T-helper 17 cell (primary cell): ENCODE data around the gene TRAPPC14. TPM values are rescaled to one million over a fixed set of nuclear protein-coding genes. Genes with fewer than 3 reads are reported as not detected.

Source experiments
- ATAC-seq: fragments of 150-1000 bp; cut with Tn5 transposase; 2 replicates; pipeline ENCODE4 v1.10.0; 2021; ENCODE audit warnings: mild to moderate bottlenecking, moderate library complexity
- DNase-seq, 3 donors: peaks; one replicate each; pipeline versions ENCODE4 v3.0.0 to v3.0.0-alpha.2; 2020 to 2021
- H3K9me3 ChIP-seq: one replicate; pipeline ENCODE4 v1.7.0; 2013; ENCODE audit warnings: low read length, mild to moderate bottlenecking; ENCODE audit not compliant: control insufficient read depth, poor library complexity, severe bottlenecking
- H3K27ac Mint-ChIP-seq: one replicate; pipeline ENCODE4 v1.8.0; 2022; ENCODE audit warnings: mild to moderate bottlenecking, moderate library complexity, mixed read lengths
- H3K27me3 Mint-ChIP-seq: one replicate; pipeline ENCODE4 v1.8.0; 2022; ENCODE audit warnings: mixed read lengths
- H3K36me3 Mint-ChIP-seq: one replicate; pipeline ENCODE4 v1.8.0; 2022; ENCODE audit warnings: low read depth, mixed read lengths
- H3K4me1 Mint-ChIP-seq: one replicate; pipeline ENCODE4 v1.8.0; 2022; ENCODE audit warnings: mild to moderate bottlenecking, mixed read lengths
- H3K4me3 Mint-ChIP-seq: one replicate; pipeline ENCODE4 v1.8.0; 2022; ENCODE audit warnings: mild to moderate bottlenecking, moderate library complexity, mixed read lengths
- total RNA-seq, 4 donors: library from RNA in 2 of 4; stranded (reverse) in 2 of 4; gene quantifications; one replicate each; pipeline ENCODE4 v1.2.3 and lab custom pipeline; 2022 to 2026

Gene TRAPPC14
- total RNA-seq, 2 donors from 2014 or later: 45.8 to 46.9 TPM

- Mint-ChIP-seq H3K27ac (peak overlapping the region; percentile 92), H3K27me3 (peaks cover 10% of the 10 kb centered on the region), H3K4me1 (peaks cover 56% of the 10 kb centered on the region), H3K4me3 (peak overlapping the region; percentile 94), H3K36me3 (peaks cover 5% of the 10 kb centered on the region)
- H3K9me3 ChIP-seq: no peaks in the 10 kb centered on the region
- DNase-seq (no peak), ATAC-seq (peak; percentile 10)
Observed at GRCh38 chr7:100167912-100168323, 9.4 kb upstream of the TRAPPC14 start.

GRCh38 chr7:100166970-100167911, 8.7 kb upstream of the TRAPPC14 start:
- Mint-ChIP-seq H3K4me1 (peaks cover 59% of the 10 kb centered on the region), H3K27ac (peak overlapping the region; percentile 92), H3K27me3 (peaks cover 10% of the 10 kb centered on the region), H3K4me3 (peak overlapping the region; percentile 94), H3K36me3 (peaks cover 5% of the 10 kb centered on the region)
- ATAC-seq: no peak
- DNase-seq: no peak
- no peaks in the 10 kb centered on the region for H3K9me3 ChIP-seq

GRCh38 chr7:100166317-100166940, 7.9 kb upstream of the TRAPPC14 start:
- peak overlapping the region; percentile 94 for H3K4me3 Mint-ChIP-seq
- H3K27ac Mint-ChIP-seq: peak overlapping the region; percentile 92
- H3K27me3 Mint-ChIP-seq: peaks cover 10% of the 10 kb centered on the region
- H3K9me3 ChIP-seq: no peaks in the 10 kb centered on the region
- DNase-seq (no peak), ATAC-seq (peak; percentile 73)
- peaks cover 60% of the 10 kb centered on the region for H3K4me1 Mint-ChIP-seq
- H3K36me3 Mint-ChIP-seq: peaks cover 5% of the 10 kb centered on the region

- H3K9me3 ChIP-seq: no peaks in the 10 kb centered on the region
- Mint-ChIP-seq H3K36me3 (no peaks in the 10 kb centered on the region), H3K4me3 (peak overlapping the region; percentile 76), H3K27me3 (peaks cover 6% of the 10 kb centered on the region), H3K27ac (peak overlapping the region; percentile 85), H3K4me1 (peaks cover 53% of the 10 kb centered on the region)
- no peak for ATAC-seq
- DNase-seq: no peak
Observed at GRCh38 chr7:100163871-100164270, 5.3 kb upstream of the TRAPPC14 start.

GRCh38 chr7:100163006-100163531, 4.5 kb upstream of the TRAPPC14 start:
- peak overlapping the region; percentile 76 for H3K4me3 Mint-ChIP-seq
- no peaks in the 10 kb centered on the region for H3K9me3 ChIP-seq
- peak overlapping the region; percentile 85 for H3K27ac Mint-ChIP-seq
- peaks cover 6% of the 10 kb centered on the region for H3K27me3 Mint-ChIP-seq
- peaks cover 45% of the 10 kb centered on the region for H3K4me1 Mint-ChIP-seq
- H3K36me3 Mint-ChIP-seq: no peaks in the 10 kb centered on the region
- ATAC-seq: peak; percentile 11
- no peak for DNase-seq

- H3K4me3 Mint-ChIP-seq: no peak overlapping the region
- no peaks in the 10 kb centered on the region for H3K36me3 Mint-ChIP-seq
- H3K9me3 ChIP-seq: no peaks in the 10 kb centered on the region
- H3K4me1 Mint-ChIP-seq: peaks cover 30% of the 10 kb centered on the region
- DNase-seq (no peak), ATAC-seq (no peak)
- no peak overlapping the region for H3K27ac Mint-ChIP-seq
- no peaks in the 10 kb centered on the region for H3K27me3 Mint-ChIP-seq
Observed at GRCh38 chr7:100160067-100160466, 1.5 kb upstream of the TRAPPC14 start.

GRCh38 chr7:100159099-100159623, 638 bp upstream of the TRAPPC14 start:
- H3K9me3 ChIP-seq: no peaks in the 10 kb centered on the region
- ATAC-seq (no peak), DNase-seq (no peak)
- Mint-ChIP-seq H3K4me3 (peak overlapping the region; percentile 79), H3K4me1 (peaks cover 29% of the 10 kb centered on the region), H3K27ac (peak overlapping the region; percentile 16), H3K27me3 (no peaks in the 10 kb centered on the region), H3K36me3 (no peaks in the 10 kb centered on the region)

GRCh38 chr7:100157334-100158228, 942 bp downstream of the TRAPPC14 start:
- Mint-ChIP-seq H3K36me3 (peaks cover under 1% of the 10 kb centered on the region), H3K4me3 (peak overlapping the region; percentile 90), H3K27me3 (no peaks in the 10 kb centered on the region), H3K27ac (peak overlapping the region; percentile 83), H3K4me1 (peaks cover 22% of the 10 kb centered on the region)
- no peak for ATAC-seq
- DNase-seq: no peak
- H3K9me3 ChIP-seq: no peaks in the 10 kb centered on the region

- H3K36me3 Mint-ChIP-seq: peaks cover 3% of the 10 kb centered on the region
- ATAC-seq (no peak), DNase-seq (no peak)
- H3K4me1 Mint-ChIP-seq: peaks cover 26% of the 10 kb centered on the region
- no peaks in the 10 kb centered on the region for H3K27me3 Mint-ChIP-seq
- peak overlapping the region; percentile 90 for H3K4me3 Mint-ChIP-seq
- no peaks in the 10 kb centered on the region for H3K9me3 ChIP-seq
- peak overlapping the region; percentile 83 for H3K27ac Mint-ChIP-seq
Observed at GRCh38 chr7:100157069-100157333, 1.5 kb downstream of the TRAPPC14 start.

GRCh38 chr7:100156331-100157068, 2.0 kb downstream of the TRAPPC14 start:
- peaks cover 24% of the 10 kb centered on the region for H3K4me1 Mint-ChIP-seq
- H3K9me3 ChIP-seq: no peaks in the 10 kb centered on the region
- DNase-seq (peak in 1 of 3 donors; percentile 17), ATAC-seq (peak; percentile 63)
- H3K27ac Mint-ChIP-seq: peak overlapping the region; percentile 83
- H3K36me3 Mint-ChIP-seq: peaks cover 3% of the 10 kb centered on the region
- no peaks in the 10 kb centered on the region for H3K27me3 Mint-ChIP-seq
- H3K4me3 Mint-ChIP-seq: peak overlapping the region; percentile 90

GRCh38 chr7:100155553-100156317, 2.8 kb downstream of the TRAPPC14 start:
- H3K4me1 Mint-ChIP-seq: peaks cover 24% of the 10 kb centered on the region
- H3K27ac Mint-ChIP-seq: peak overlapping the region; percentile 83
- no peaks in the 10 kb centered on the region for H3K27me3 Mint-ChIP-seq
- peaks cover 3% of the 10 kb centered on the region for H3K36me3 Mint-ChIP-seq
- ATAC-seq (no peak), DNase-seq (no peak)
- H3K9me3 ChIP-seq: no peaks in the 10 kb centered on the region
- H3K4me3 Mint-ChIP-seq: peak overlapping the region; percentile 19
